Chondrocyte (in vitro differentiated cells): ENCODE data around the gene AMY2A. TPM values are rescaled to one million over a fixed set of nuclear protein-coding genes. Genes with fewer than 3 reads are reported as not detected.

Source experiments
- total RNA-seq: library from RNA; stranded (reverse); gene quantifications from 3 replicates; pipeline ENCODE4 v1.2.1, GENCODE V29; 2021

Gene AMY2A
- total RNA-seq, 1 donor from 2014 or later = not detected

Other genes with a start within 250 kb of the AMY2A start
- gene RNPC3, start 91.7 kb upstream of the AMY2A start, total RNA-seq = 9.9 to 17.6 TPM (median 10.6 TPM) in 3 replicates
- 2.4 to 8.8 TPM (median 2.6 TPM) in 3 replicates for gene AMY2B, start 45.8 kb upstream of the AMY2A start, total RNA-seq
- not detected in 3 replicates for gene AMY1A, start 38.3 kb downstream of the AMY2A start, total RNA-seq
- not detected in 3 replicates for gene AMY1B, start 78.8 kb downstream of the AMY2A start, total RNA-seq
- not detected in 3 replicates for gene AMY1C, start 132.5 kb downstream of the AMY2A start, total RNA-seq